ENCODE data around the gene FBN3. TPM values are rescaled to one million over a fixed set of nuclear protein-coding genes. Genes with fewer than 3 reads are reported as not detected.

Gene FBN3
- total RNA-seq, 1 experiment from 2014 or later: 0.10 TPM

DNA sequence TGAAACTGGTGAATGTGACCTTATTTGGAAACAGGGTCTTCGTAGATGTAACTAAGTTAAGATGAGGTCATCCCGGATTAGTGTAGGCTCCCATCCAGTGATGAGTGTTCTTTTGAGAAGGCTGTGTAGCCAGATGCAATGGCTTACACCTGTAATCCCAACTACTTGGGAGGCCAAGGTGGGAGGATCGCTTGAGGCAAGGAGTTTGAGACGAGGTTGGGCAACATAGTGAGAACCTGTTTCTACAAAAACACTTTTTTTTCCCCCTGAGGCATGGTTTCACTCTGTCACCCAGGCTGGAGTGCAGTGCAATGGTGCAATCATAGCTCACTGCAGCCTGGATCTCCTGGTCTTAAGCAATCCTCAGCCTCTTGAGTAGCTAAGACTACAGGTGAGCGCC, 36.4 kb downstream of the FBN3 start:
- no TSS peak for BruUV-seq (replicated peaks)
- ChIA-PET CTCF (no interaction called here), POLR2A (interaction anchor here (0.7 kb wide), 1 partner anchor 81 kb away, joined by 3 read pairs; no protein-coding TSS in a partner anchor)
- Histone ChIP-seq H3K4me3 (ENCODE audit: low read depth in 2 of 2, low read length in 2 of 2) (no peak overlapping the region), H3K36me3 (ENCODE audit: control insufficient read depth, insufficient read depth, low read length) (no peaks in the 10 kb centered on the region), H3K9me3 (ENCODE audit: control insufficient read depth, insufficient read depth, low read depth, low read length) (no peaks in the 10 kb centered on the region), H3K4me1 (ENCODE audit: control insufficient read depth, insufficient read depth, low read length) (0 out of 2 replicates have a peak, but pooled peaks cover 2% of the 10 kb centered on the region), H3K27me3 (ENCODE audit: control insufficient read depth, insufficient read depth, low read length) (no peaks in the 10 kb centered on the region), H3K27ac (ENCODE audit: low read length) (no peak overlapping the region)
- in situ Hi-C loops (cut with HindIII; ENCODE audit: low pct_unique_long_range_greater_than_20kb, low sequenced_read_pairs) (no loop called here), intact Hi-C loops (cut with micrococcal nuclease; ENCODE audit: unreplicated experiment) (no loop called here)
- DNase-seq (ENCODE audit: low read depth, low spot score) (no peak), ATAC-seq (no peak)
- TF ChIP-seq SIN3A (IDR thresholded peaks at IDR 0.05; ENCODE audit: borderline replicate concordance, insufficient read depth, low read depth, low read length) (no peak), POLR2AphosphoS5 (IDR thresholded peaks at IDR 0.05; ENCODE audit: low read depth, low read length) (no peak), TCF7L2 (IDR thresholded peaks at IDR 0.05; ENCODE audit: low read depth, low read length) (no peak)
- TF ChIP-seq, protein P1, sequence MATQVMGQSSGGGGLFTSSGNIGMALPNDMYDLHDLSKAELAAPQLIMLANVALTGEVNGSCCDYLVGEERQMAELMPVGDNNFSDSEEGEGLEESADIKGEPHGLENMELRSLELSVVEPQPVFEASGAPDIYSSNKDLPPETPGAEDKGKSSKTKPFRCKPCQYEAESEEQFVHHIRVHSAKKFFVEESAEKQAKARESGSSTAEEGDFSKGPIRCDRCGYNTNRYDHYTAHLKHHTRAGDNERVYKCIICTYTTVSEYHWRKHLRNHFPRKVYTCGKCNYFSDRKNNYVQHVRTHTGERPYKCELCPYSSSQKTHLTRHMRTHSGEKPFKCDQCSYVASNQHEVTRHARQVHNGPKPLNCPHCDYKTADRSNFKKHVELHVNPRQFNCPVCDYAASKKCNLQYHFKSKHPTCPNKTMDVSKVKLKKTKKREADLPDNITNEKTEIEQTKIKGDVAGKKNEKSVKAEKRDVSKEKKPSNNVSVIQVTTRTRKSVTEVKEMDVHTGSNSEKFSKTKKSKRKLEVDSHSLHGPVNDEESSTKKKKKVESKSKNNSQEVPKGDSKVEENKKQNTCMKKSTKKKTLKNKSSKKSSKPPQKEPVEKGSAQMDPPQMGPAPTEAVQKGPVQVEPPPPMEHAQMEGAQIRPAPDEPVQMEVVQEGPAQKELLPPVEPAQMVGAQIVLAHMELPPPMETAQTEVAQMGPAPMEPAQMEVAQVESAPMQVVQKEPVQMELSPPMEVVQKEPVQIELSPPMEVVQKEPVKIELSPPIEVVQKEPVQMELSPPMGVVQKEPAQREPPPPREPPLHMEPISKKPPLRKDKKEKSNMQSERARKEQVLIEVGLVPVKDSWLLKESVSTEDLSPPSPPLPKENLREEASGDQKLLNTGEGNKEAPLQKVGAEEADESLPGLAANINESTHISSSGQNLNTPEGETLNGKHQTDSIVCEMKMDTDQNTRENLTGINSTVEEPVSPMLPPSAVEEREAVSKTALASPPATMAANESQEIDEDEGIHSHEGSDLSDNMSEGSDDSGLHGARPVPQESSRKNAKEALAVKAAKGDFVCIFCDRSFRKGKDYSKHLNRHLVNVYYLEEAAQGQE (IDR thresholded peaks at IDR 0.05; ENCODE audit: insufficient read depth in 1 of 2, low read depth in 2 of 2, low read length in 1 of 2): no peak
- TF ChIP-seq, protein P2, sequence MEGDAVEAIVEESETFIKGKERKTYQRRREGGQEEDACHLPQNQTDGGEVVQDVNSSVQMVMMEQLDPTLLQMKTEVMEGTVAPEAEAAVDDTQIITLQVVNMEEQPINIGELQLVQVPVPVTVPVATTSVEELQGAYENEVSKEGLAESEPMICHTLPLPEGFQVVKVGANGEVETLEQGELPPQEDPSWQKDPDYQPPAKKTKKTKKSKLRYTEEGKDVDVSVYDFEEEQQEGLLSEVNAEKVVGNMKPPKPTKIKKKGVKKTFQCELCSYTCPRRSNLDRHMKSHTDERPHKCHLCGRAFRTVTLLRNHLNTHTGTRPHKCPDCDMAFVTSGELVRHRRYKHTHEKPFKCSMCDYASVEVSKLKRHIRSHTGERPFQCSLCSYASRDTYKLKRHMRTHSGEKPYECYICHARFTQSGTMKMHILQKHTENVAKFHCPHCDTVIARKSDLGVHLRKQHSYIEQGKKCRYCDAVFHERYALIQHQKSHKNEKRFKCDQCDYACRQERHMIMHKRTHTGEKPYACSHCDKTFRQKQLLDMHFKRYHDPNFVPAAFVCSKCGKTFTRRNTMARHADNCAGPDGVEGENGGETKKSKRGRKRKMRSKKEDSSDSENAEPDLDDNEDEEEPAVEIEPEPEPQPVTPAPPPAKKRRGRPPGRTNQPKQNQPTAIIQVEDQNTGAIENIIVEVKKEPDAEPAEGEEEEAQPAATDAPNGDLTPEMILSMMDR (IDR thresholded peaks at IDR 0.05): no peak

DNA sequence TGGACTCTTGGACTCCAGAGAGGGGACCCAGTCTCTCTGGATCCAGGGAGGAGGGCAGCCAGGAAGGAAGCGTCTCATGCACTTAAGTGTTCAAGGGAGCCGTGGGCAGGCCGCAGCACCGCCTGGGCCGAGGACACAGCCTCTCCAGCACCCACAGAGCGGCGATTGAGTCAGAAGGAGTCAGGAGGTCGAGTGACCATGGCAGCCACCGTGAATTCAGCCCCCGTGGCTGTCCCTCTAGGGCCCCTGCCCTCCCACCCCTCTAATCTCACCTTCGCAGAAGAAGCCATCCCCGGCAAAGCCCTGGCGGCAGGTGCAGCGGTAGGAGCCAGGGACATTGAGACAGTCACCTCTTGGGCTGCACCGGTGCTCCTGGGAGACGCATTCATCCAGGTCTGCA, 38.0 kb downstream of the FBN3 start:
- Histone ChIP-seq H3K4me1 (ENCODE audit: control insufficient read depth, insufficient read depth, low read length) (0 out of 2 replicates have a peak, but pooled peaks cover 2% of the 10 kb centered on the region), H3K9me3 (ENCODE audit: control insufficient read depth, insufficient read depth, low read depth, low read length) (no peaks in the 10 kb centered on the region), H3K4me3 (ENCODE audit: low read depth in 2 of 2, low read length in 2 of 2) (no peak overlapping the region), H3K27ac (ENCODE audit: low read length) (no peak overlapping the region), H3K36me3 (ENCODE audit: control insufficient read depth, insufficient read depth, low read length) (no peaks in the 10 kb centered on the region), H3K27me3 (ENCODE audit: control insufficient read depth, insufficient read depth, low read length) (no peaks in the 10 kb centered on the region)
- BruUV-seq (replicated peaks): no TSS peak
- ChIA-PET CTCF (no interaction called here), POLR2A (no interaction called here)
- ATAC-seq (no peak), DNase-seq (ENCODE audit: low read depth, low spot score) (no peak)
- in situ Hi-C loops (cut with HindIII; ENCODE audit: low pct_unique_long_range_greater_than_20kb, low sequenced_read_pairs) (no loop called here), intact Hi-C loops (cut with micrococcal nuclease; ENCODE audit: unreplicated experiment) (no loop called here)
- TF ChIP-seq, protein P1 (IDR thresholded peaks at IDR 0.05; ENCODE audit: insufficient read depth in 1 of 2, low read depth in 2 of 2, low read length in 1 of 2): no peak
- TF ChIP-seq, protein P2 (IDR thresholded peaks at IDR 0.05): no peak
- TF ChIP-seq POLR2AphosphoS5 (IDR thresholded peaks at IDR 0.05; ENCODE audit: low read depth, low read length) (no peak), SIN3A (IDR thresholded peaks at IDR 0.05; ENCODE audit: borderline replicate concordance, insufficient read depth, low read depth, low read length) (no peak), TCF7L2 (IDR thresholded peaks at IDR 0.05; ENCODE audit: low read depth, low read length) (no peak)

All from Panc1 (cell line).